GM18868 (cell line): ENCODE data around the gene HIGD1A.

ENCODE experiments used
- ATAC-seq: cut with Tn5 transposase; IDR thresholded peaks from one replicate; pipeline ENCODE4 v1.9.1; 2021; ENCODE audit warnings: mild to moderate bottlenecking, moderate library complexity; ENCODE audit not compliant: unreplicated experiment

Gene HIGD1A

GRCh38 chr3:42762046-42762724 lies 42.1 kb downstream of the HIGD1A start:
- ATAC-seq = no peak

GRCh38 chr3:42758126-42758525 lies 46.2 kb downstream of the HIGD1A start:
- no peak for ATAC-seq

GRCh38 chr3:42756681-42757213 lies 47.5 kb downstream of the HIGD1A start:
- ATAC-seq = no peak

- no peak for ATAC-seq
These were observed 48.4 kb downstream of the HIGD1A start for GRCh38 chr3:42755681-42756578.

GRCh38 chr3:42753757-42754156 lies 50.5 kb downstream of the HIGD1A start:
- no peak for ATAC-seq

DNA sequence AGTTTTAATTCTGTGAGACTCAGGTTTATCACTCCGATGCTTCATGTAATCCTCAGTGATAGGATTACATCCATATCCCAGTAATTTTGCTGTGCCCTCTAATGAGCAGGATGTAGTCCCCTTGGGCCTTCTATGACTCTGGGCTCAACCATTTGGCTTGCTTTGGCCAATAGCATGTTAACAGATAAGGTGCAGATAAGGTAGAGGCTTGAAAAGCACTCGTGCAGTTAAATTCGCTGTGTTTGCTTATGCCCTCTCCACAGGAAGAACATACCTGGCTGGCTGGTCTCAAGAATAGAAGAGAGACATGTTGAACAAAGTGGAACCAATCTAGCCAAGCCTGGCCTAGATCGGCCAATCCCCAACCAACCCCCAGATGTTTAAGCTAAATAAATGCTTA lies 51.3 kb downstream of the HIGD1A start:
- no peak for ATAC-seq

- no peak for ATAC-seq
These were observed 51.8 kb downstream of the HIGD1A start for GRCh38 chr3:42752441-42752840.

DNA sequence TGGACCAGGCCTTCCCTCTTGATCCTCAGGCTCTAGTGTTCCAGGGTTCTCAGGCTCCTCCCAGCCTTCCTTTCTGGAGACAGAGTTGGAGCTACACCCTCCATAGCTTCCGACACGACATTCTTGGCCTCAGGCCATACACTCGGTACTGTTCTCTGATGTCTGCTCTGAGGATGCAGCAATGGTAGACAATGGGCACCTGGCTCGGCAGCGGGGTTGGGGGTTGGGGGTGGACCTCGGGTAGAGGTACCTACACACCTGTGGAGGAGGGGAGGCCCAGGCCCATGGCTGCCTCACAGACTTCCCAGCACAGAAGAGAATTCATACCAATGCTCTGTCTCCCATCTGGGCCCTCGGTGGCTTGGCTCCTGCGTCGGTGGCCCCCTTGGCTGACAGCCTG lies 52.7 kb downstream of the HIGD1A start:
- no peak for ATAC-seq

DNA sequence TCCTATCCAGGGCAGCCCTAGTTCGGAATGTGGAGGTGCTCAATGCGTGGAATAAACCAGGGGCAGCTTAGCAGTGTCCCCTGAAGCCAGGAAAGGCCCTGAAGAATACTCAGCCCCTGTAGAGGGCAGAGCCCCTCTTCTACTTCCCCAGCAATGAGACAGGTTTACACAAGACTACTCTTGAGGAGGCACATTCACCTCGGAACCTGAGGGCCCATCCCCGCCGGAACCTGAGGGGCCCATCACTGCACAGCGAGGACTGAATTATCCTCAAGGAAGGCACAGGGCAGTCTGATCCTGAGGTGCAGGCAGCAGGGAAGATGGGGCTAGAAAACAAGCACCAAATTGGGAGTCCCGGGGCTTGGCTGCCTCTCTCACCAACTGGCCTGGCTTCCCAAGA lies 53.5 kb downstream of the HIGD1A start:
- ATAC-seq = no peak

- ATAC-seq = no peak
These were observed 54.5 kb downstream of the HIGD1A start for GRCh38 chr3:42749753-42750231.

DNA sequence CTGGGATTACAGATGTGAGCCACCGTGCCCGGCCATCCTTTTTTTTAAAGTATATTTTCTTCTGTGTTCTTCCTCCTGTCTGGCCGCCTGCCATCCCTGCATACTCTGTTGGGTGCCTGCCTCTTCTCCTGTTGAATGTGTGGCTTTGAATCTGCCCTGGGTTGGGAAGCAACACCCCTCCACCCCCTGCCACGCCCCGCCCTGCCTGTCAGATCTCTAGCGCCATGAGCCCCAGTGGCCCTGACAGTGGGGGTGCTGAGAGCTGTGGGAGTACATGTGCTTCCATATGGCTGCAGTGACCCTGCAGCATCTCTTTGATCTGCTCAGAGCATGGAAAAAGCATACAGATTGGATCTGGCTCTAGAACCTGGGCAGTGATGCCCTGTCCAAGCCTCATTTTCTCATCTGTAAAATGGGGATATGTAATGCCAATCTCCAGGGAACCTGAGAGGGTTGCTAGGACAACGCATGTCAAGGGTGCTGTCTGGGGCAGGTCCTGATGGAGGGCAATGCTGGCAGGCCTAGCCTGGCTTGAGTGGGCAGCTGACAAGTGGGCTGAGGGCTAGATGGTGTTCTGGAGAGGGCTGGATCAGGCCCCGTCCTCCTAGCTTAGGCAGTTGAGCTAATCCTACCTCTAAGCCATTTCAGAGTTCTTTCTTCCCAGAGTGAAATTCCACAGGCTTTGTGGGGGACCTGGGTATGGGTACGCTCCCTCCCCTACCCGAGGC lies 55.1 kb downstream of the HIGD1A start:
- ATAC-seq = no peak

- ATAC-seq = no peak
These were observed 56.7 kb downstream of the HIGD1A start for GRCh38 chr3:42747581-42747980.

DNA sequence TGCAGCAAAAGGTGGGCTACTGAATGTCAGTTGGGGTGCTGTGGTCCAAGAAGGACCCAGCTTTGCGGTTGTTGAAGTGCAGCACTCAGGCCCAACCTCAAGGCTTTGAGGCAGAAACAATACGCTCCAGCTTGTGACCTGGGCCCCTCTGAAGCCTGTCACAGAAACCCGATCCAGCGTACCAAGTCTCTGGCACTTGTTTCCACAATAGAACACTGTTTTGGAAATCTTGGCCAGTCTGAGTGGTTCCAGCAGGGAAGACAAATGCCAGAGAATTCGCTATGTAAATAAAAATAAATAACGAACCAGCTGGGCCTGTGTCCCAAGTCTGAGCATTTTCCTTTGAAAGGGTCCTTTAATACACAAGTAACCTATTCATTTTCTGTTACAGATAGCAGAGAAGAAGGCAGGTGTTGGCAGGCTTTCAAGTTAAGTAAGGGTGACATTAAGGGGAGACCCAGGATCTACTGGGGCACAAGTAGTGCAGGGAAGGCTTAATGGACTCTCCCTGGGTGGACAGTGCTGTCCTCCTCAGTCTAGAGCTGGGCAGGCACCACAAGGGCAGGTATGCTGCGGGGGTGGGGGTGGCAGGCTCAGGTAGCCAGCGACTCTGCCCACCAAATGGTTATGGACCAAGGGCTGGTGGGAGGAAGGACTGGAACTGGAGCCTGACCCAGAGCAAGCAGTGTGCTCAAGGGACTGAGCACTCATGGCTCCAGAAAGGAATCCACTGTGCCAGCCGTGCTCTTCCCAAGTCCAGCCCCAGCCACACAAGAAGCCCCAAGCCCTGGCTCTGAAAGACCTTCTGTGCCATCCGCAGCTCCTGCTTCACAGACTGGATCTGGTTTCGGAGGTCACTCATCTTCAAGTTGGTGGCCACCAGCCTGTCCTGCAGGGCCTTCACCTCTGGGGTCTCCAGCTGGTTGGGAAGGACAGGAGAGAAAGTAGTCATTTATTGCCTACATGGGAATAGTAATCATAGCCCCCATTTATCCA lies 57.5 kb downstream of the HIGD1A start:
- no peak for ATAC-seq

DNA sequence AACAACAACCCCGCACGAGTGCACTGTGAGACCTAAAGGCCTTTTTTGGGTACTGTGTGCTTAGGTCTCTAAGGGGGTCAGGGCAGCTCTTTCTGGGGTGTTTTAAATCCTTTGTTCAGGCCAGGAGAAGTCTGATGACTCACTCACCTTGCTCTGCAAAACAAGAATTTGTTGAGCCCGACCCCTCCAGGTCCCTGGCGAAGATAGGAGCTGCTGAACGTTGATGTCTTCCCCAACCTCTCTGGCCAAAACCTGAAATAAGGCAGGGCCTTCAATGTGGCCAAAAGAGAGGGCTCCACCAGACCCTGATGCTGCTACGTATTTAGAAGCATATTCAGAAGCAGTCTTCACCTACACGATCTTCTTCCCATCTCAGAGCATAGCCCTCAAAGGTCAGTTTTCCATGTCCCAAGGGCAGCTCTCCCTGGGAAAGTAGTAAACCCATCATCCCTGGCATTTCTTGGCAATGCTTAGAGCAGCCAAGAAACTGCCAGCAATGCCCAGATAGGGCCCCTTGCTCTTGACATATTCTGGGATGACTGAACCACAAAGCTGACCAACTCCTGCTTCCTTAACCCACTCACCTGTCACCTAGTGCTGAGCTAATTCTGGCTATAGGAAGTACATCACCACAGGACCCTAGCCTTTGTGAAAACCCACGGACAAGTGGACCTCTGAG lies 58.4 kb downstream of the HIGD1A start:
- no peak for ATAC-seq

DNA sequence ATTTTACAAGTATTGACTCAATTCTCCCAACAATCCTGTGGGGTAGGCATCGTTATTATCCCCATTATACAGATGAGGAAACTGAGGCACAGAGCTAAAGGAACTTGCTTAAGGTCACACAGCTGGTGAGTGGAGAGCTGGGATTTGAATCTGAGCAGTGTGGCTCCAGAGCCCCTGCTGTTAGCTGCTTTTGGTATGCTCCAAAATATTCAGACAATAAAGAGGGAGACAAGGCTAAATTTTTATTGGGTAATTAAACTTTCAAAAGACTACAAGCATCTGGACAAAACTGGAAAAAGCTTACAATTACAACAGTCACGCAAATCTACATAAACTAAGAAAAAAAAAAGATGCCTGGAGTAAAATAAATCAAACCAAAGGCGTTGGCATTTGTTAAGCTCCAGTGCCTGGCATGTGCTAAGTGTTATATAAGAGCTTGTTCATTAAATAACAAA lies 59.0 kb downstream of the HIGD1A start:
- ATAC-seq = no peak

- ATAC-seq = no peak
These were observed 60.9 kb downstream of the HIGD1A start for GRCh38 chr3:42743204-42743995.

DNA sequence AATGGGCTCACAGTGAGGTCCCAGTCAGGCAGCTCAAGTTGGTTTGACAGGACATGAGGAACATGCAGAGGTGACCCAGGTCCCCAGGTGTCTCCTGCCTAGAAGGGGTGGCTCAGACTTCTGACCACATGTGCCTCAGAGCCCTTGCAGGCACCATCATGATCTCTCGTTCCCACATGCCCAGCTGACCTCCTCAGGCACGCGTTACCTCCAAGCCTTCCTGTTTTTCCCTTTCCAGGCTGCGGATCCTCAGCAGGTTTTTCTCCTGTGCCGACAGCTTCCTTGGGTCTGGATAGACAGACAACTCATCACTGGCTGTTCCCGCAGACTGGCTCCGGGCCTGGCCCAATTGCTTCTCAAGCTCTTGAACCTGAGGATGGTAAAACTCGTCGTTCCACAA lies 61.6 kb downstream of the HIGD1A start:
- ATAC-seq = no peak

DNA sequence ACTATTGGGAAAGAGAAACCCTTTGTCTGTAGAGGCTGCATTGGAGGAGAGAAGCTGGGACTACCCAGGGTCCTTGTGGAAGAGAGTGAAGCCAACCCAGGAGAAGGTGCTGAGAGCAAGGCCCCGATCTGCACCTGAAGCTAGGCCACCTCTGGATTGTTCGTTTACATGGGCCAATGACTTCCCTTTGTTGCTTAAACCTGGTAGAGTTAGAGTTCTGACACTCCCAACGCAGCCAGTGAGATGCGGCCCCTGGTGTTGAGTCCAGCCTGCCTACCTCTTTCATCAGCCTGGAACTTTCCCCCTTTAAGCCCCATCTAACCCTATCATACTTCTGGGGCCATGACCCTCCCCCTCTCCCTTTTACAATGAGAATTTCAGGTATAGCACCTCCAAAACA lies 62.0 kb downstream of the HIGD1A start:
- no peak for ATAC-seq

GRCh38 chr3:42741796-42742195 lies 62.5 kb downstream of the HIGD1A start:
- no peak for ATAC-seq
